Activated gamma-delta T cell treated with Interleukin-2 at 50 U/mL for 16 hours (primary cell): ENCODE measurements around the gene PCSK7.

Experiments used
- DNase-seq: peaks from one replicate; pipeline ENCODE4 v3.0.0-alpha.2; 2020

PCSK7 gene

DNA sequence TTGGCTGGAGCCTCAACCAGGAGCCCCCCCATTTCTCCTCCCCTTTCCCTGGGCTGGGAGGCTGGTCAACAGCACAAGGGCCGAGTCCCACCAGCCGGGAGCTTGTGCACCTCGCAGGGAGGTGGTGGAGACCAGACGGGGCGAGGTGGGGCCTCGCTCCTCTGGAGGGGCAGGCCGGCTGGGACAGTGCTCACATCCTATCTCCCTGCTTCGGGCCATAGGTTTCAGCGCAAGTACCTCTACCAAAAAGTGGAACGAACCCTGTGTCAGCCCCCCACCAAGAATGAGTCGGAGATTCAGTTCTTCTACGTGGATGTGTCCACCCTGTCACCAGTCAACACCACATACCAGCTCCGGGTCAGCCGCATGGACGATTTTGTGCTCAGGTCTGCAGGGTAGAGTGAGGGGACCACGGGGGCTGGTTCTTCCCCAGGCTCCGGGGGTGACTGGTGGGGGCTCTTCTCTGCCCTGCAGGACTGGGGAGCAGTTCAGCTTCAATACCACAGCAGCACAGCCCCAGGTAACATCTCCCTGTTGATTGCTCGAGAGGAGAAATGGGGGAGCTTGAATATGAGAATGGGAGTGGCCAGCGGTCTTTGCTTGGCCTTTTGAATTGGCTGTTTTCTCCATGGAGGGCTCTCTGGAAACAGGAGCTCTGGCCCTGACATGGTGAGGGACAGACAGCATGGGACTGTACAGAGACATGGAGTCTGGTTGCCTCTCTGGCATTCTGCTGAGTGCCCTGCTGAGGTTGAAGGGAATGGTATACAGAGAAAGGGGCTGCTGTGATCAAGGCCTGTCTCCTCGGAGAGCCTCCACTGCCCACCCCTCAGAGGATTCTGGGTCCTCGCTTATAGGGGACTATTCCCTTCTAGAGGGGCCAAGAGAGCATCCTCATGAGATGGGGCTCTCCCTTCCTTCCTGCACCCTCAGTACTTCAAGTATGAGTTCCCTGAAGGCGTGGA lies 50.0 kb downstream of the PCSK7 start:
- DNase-seq: no peak

DNA sequence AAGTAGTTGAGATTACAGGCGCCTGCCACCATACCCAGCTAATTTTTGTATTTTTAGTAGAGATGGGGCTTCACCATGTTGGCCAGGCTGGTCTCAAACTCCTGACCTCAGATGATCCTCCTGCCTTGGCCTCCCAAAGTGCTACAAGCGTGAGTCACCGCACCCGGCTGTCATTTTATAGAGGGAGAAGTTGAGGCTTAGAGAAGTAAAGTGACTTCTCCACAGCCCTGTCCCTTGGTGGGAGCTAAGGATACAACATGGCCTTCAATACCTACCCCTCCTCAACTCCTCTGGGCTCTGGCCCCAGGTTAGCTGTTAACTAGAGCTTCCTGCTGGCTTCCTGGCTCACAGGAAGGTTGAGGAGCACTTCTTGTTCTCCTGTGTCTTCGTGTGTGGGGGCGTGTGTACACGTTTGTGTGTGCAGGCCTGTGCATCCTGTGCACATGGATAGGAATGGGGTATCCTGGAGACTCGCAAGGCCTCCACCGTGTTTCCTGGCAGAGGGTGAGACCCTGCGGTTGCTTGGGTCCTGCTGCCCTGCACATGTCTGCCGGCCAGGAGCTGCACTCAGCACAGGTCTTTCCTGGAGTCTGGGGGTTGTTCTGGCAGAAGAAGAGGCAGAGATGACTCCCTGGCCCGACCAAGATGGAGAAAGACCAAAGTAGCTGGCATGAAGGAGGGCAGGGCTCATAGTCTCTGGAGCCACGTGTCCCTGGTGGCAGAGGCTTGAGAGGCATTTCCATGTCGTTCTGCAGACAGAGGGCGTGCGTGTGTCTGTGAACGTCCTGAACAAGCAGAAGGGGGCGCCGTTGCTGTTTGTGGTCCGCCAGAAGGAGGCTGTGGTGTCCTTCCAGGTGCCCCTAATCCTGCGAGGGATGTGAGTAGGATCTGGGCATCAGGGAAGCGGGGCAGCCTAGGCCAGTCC lies 51.0 kb downstream of the PCSK7 start:
- peak; percentile 23 for DNase-seq

DNA sequence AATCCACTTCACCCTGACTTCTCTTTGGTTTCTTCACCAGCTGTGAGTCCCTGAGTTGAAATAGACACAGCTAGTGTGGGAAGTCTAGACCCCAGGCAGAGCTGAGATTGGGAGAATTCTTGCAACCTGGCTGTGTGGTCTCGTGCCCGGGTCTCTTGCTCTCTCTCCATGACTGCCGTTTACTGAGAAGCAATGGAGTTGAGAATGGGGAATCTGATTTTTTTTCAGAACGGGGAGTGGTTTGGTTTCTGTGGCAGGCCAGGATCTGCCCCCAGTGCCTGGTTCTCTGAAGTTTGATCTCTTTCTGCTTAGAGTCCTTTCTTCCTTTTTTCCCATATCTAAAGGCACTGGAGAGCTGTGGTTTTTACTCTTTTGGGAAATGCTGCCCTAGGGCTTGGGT lies 51.9 kb downstream of the PCSK7 start:
- DNase-seq: no peak

DNA sequence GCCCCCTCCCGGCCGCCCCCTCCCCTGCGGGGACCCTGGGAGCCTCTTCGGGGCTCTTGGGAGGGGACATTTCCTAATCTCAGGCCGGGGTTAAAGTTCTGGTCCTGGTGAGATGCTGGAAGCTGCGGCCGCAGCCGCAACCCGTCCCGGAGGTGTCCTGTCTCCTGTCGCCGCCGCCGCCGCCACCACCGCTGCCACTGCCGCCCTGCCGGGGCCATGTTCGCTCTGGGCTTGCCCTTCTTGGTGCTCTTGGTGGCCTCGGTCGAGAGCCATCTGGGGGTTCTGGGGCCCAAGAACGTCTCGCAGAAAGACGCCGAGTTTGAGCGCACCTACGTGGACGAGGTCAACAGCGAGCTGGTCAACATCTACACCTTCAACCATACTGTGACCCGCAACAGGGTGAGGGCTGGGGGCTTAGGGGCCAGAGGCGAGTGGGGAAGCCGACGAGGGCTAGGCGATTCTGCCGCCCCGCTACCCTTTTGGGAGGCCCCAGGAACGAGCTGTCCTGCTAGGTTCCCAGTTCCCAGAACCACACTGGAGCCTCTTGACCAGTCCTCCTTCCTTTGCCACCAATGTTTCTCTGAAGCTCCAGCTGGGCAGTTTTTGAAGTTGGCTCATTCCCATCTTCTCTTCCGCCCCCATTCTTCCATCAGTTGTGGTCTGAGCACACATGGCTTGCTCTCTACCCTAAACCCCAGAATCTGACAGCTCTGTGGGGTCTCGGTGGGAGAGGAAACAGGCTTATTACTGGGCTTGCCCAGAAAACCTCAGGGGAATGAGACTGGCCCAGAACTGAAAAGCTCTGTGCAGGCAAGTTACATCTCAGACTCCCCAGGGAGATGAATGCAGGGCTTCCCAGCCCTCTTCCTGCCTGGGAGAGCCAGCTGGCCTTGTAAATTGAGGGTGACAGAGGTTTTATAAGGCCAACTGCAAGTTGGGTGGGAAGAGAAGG lies 52.5 kb downstream of the PCSK7 start:
- peak; percentile 42 for DNase-seq

DNA sequence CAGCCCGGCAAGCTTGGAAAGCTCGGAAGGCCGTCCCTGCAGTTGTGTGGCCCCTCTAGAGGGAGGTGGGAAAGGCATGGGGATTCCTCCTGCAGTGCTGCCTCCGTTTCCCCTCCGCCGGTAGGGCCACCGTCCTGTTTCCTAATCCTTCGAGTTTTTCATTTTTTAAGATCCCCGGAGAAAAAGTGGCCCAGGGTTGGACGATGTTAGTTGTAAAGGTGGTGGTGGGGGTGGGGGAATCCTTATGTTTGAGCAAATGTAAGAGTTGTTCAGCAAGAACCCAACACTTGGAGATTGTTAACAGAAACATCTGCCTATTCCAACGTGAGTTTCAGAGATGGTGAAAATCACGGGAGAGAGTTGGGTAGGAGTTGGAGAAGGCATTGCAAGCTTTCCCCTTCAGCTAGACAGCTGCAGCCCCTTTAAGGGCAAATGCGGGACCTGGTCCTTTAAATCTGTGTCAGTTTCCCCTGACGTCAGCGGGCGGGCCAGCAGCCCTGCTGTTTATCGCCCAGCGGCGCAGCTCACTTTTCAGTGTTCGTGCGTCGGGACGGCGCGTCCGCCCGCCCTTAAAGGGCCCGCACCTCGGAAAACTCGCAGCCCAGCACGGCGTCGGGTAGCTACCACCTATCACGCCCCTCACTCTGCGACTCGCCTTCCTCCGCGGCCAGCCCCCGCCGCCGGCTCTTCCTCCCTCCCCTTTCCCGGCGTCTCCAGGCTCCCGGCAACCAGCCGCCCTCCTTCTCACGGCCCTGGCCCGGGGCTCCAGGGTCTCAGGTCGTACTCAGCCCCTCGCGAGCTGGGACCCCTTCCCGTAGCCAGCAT lies 53.5 kb downstream of the PCSK7 start, which contains the start of gene SIDT2:
SIDT2 (plus strand) TSS at position 534 of the 825 bp plus-strand sequence. CDS start 521 bp downstream, outside the sequence.
- DNase-seq: peak; percentile 84

DNA sequence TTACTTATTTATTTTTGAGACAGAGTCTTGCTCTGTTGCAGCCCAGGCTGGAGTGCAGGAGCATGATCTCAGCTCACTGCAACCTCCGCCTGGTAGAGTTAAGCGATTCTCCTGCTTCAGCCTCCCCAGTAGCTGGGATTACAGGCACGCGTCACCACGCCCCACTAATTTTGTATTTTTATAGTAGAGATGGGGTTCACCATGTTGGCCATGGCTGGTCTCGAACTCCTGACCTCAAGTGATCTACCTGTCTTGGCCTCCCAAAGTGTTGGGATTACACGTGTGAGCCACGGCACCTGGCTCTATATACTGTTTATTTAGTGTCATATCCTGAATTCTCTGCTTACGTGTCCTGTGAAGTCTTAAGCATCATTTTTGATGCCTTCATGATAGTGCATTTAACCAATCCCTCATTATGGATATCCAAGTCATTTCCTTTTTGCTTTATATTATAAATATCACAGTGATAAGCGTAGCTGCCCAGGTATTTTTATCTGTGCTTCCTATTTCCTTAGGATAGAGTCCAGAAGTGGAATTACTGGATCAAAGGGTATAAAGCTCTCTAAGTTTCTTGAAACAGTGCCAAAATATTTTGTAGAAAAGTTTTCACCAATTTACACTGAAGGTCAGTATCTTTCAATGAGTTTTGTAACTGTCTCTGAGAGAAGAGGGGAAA lies 54.2 kb downstream of the PCSK7 start:
- no peak for DNase-seq

DNA sequence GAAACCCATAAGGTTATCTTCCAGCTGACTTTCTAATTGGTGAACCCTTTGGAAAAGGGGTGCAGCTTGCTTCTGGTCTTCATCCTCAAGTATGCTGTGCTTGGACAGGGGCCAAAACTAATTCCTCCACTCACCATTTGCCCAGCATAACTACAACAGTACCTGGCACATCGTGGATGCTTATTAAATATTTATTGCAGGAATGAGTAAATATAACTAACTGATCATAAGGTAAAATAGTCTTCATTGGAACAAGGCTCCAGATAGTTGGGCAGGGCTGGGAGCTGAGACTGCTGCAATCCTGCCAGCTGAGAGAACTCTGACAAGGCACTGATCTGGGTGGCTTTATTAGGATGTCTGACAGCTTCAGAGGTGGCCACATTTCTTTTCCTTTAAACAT lies 55.7 kb downstream of the PCSK7 start:
- no peak for DNase-seq

DNA sequence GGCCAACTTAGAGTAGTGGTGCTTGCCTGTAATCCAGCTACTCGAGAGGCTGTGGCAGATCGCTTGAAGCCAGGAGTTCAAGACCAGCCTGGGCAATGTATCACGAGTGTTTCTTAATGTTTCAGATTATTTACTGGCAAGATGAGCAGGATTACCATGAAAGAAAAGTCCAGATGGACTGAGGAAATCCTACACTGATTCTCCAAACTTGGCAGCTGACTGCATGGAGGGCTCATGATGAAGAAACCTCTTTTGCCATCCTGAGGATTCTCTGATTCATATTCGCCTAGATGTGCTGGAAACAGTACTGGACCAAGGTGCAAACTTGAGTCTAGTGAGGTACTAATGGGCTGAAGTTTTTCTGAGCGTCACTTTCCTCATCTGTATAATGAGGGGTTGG lies 56.1 kb downstream of the PCSK7 start:
- no peak for DNase-seq

DNA sequence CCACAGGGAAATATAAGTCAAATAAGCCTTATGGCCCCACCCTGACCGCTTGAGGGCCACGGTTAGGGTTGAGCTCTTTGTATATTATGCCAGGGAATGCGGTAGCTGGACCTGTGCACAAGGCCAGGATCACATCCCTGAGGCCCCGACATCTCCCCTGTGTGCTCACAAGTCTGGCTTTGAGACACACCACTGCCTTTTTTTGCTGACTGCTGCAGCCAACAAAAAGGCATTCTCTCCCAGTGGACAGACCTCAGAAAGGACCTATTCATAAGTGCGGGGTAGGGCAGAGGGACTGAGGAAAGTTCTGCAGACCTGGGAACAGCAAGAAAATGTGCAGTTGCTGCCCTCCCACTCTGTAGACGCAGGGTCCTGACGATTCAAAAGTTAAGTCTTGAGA lies 56.8 kb downstream of the PCSK7 start:
- no peak for DNase-seq

DNA sequence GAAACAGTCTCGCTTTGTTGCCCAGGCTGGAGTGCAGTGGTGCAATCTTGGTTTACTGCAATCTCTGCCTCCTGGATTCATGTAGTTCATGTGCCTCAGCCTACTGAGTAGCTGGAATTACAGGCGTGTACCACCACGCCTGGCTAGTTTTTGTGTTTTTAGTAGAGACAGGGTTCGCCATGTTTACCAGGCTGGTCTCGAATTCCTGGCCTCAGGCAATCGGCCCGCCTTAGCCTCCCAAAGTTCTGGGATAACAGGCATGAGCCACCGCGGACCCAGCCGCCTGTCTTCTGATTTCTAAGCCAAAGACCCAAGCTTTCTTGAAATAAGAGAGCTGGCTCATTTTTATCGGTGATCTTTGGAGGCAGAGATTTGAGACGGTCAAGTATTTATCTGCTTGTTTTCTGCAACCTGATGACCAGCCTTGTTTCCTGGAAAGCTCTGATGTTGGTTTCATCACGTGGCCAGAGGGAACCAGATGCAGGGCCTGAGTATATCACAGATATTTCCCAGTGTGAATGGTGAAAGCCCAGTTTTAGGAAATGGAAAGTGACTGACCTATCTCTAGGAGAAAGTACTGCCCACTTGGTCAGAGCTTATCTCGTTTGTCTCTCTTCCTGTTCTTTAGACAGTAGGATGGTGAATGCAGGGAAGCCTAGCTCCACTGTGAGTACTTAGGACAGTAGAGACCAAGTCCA lies 59.0 kb downstream of the PCSK7 start:
- no peak for DNase-seq

DNA sequence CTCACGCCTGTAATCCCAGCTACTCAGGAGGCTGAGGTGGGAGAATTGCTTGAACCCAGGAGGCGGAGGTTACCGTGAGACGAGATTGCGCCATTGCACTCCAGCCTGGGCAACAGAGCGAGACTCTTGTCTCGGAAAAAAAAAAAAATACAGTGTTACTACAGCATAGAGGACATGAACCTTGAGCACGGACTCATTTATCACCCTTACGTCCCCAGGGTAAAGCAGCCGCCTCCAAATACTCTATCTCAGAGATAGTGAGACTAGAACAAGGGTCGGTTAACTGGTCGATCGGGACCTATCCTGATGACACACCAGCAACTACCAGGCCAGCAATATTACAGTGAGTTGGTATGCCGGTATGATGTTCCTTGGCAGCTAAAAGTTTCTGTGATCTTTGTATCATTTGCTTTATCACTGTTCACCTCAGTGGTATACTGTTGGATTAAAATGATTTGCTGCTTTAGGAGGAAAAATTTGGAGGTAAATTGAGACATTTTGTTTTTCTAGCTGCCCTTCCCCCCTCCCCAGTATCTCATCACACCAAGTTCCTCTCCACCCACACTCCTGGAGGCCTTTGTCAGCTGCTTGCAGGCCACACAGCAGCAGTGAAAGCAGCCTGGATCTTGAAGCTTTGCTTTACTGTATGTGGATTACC lies 60.3 kb downstream of the PCSK7 start:
- no peak for DNase-seq

DNA sequence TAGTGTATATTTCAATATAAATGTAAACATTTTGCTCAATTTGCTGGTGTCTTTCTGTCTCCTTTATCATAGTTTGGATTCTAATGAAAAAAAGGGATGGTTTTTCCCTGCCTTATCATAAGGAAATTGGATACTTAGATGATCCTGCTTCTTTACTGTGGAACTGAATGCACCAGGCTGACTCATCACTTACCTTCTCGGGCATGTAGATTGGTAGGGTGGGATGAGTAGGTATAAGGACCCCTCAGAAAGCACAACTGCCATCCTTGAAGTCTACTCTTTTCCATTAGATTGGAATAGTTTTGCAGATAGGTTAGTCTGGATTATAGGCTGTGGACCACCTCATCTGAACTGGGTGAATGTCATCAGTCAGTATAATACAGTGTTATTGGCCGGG lies 60.9 kb downstream of the PCSK7 start:
- DNase-seq: no peak

DNA sequence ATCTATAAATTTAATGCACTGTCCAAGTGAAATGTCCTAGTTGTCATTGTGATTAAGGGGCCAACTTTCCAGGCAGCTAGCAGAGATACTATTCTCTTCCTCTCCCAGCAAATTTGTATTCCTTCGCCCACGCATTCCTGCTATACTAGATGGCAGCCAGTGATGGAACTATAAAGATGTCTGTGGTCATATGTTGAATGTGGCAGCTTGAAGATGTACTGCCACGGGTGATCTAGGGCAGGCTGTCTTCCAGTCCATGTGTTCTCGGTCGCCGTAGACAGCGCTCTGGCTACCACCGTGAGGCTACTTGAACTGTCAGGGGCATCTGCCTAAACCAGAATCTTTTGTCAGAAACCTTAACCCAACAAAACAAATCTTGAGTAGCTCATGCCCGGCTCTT lies 61.7 kb downstream of the PCSK7 start:
- DNase-seq: no peak

DNA sequence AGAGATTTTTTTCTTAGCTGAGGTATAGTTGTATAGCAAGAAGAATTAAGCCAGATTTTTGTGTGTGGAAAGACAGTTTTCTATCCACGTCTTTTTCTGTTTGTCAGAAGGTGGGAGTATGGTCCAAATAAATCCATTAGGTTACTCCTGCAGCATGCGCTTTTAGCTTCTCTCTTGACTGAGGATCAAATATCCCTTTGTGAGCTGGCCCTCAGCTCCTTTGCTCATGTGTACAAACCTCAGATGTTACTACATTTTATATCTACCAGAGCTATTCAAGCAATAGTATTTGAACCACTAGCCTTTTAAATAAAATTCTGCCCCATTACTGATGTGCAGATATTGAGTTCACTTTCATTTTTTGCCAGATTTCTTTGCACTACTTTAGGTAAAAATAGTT lies 62.1 kb downstream of the PCSK7 start:
- no peak for DNase-seq

DNA sequence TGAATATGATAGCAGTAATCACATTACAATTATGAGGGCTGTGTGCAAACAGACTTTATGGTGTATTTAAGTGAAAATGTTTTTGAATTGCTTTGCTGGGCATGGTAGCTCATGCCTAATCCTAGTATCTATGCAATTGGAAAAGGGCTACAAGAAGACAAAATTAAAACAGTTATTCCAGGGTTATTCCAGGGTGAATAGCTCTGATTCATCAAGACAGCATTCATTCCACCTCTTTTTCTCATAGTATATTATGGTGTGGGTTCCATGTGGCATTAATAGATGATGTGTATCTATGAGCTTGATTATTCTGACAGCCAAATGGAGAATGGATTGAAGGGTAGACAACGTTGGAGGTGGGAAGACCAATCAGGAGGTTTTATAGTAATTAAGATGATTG lies 65.4 kb downstream of the PCSK7 start:
- no peak for DNase-seq

DNA sequence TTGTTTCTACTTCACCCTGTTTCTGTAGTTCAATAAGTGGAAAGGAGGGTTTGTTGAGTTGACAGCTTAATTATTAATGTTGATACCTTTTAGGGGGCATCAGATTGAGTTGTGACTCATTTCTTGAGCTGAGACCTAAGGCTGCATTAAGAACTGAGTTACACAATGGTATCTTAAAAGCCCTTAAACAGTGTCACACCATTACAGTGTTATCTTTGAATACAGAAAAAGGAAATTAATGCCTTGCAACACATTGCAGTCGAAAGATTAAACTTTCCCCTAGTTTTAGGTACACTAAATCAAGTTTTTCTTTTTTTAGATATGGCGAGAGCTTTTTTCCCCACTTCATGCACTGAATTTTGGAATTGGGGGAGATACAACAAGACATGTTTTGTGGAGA lies 71.0 kb downstream of the PCSK7 start:
- DNase-seq: no peak

DNA sequence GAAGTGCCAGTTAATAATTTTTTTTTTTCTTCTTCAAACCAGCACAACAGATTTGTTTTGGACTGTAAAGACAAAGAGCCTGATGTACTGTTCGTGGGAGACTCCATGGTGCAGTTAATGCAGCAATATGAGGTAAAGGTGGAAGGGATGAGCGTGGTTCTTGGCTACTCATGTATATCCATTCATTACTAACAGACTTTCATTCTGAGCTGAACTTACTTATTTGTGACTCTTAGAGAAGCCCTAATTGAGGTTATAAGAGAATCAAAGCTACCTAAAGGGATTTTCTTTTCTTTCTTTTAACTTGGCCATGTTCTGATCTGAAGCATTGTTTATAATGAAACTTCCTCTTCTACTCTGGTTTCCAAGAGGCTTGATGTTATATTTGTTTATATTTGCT lies 72.0 kb downstream of the PCSK7 start:
- no peak for DNase-seq

DNA sequence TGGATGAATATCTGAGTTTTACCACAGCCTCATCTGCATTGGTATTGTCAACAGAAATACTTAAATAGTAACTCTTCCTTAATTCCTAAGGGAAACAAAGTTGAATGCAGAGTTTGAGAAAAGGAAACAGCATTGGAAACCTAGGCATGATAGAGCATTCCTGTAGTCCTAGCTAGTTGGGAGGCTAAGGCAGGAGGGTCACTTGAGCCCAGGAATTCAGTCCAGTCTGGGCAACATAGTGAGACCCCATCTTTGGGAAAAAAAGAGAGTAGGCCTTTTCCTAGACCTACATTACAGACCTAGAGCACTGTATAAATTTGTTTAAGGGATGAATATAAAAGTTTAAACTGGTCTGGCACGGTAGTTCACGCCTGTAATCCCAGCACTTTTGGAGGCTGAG lies 74.4 kb downstream of the PCSK7 start:
- no peak for DNase-seq

DNA sequence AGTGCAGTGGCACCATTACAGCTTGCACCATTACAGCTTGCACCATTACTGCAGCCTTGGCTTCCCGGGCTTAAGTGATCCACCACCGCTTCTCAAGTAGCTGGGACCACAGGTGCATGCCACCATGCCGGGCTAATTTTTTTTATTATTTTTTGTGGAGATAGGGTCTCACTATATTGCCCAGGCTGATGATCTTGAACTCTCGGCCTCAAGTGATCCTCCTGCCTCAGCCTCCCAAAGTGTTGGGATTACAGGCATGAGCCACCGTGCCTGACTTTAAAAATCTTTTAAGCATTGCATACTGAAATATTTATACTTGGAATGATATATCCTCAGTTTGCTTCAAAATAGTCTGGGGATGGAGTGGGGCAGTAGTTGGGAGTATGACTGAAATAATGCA lies 77.4 kb downstream of the PCSK7 start:
- no peak for DNase-seq
